Measurements from ENCODE around the gene TFDP3. TPM values are rescaled to one million over a fixed set of nuclear protein-coding genes. Genes with fewer than 3 reads are reported as not detected.

Gene TFDP3, protein sequence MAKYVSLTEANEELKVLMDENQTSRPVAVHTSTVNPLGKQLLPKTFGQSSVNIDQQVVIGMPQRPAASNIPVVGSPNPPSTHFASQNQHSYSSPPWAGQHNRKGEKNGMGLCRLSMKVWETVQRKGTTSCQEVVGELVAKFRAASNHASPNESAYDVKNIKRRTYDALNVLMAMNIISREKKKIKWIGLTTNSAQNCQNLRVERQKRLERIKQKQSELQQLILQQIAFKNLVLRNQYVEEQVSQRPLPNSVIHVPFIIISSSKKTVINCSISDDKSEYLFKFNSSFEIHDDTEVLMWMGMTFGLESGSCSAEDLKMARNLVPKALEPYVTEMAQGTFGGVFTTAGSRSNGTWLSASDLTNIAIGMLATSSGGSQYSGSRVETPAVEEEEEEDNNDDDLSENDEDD
- total RNA-seq: not detected
- long read RNA-seq: 0 reads

- intact Hi-C loops (cut with DNase I): no loop called here
- ATAC-seq (no peak), DNase-seq (no peak)
Measured at GRCh38 chrX:133218329-133218728, at the start of gene TFDP3. Gene TFDP3 (minus strand): TSS chrX:133218354. CDS start chrX:133218259, 95 bp downstream.

DNA sequence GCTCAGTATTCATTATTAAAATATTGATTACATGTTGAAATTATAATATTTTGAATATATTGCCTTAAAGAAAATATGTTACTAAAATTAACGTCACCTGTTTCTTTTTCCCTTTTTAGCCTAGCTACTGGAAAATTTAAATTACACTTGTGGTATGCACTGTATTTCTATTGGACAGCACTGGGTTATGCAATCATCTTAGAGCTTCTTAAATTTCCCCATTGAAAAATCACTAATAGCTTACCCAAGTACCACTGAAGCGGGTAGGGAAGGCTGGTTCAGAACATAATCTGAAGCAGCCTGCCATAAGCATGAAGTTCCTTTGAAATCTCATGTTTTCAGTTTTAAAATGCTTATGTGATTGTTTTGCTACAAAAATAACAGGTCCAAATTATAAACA lies 49.5 kb upstream of the TFDP3 start:
- intact Hi-C loops (cut with DNase I): no loop called here
- ATAC-seq (no peak), DNase-seq (no peak)

DNA sequence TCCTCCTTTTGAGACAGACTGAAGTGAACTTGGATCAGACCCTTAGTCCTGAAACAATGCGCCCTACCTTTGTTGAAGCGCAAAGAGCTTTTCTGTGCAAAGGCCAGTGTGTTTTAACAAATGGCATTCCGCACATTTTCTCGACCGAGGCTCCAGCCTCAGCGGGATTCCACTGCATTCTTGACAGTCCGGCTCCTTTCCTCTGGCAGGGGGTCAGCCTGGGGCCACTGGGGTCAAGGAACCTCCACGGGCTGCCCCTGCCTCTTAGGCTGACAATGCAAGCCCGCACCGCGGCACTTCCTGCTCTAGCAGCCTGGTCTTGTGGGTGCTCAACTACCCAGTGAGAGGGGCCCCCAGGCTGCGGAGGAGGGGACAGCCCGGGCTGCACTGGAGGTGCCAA lies 47.2 kb upstream of the TFDP3 start:
- intact Hi-C loops (cut with DNase I): no loop called here
- DNase-seq (no peak), ATAC-seq (no peak)

DNA sequence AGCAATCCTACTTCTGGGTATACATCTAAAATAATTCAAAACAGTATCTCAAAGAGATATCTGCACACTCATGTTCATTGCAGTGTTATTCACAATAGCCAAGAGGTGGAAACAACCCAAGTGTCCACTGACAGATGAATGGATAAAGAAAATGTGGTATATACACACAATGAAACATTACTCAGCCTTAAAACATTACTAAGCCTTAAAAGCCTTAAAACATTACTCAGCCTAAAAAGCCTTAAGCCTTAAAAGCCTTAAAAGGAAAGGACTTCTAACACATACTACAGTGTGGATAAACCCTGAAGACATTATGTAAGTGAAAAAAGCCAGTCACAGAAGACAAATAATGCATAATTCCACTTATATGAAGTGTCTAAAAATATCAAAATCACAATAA lies 40.3 kb upstream of the TFDP3 start:
- no peak for DNase-seq
- ATAC-seq: no peak
- intact Hi-C loops (cut with DNase I): no loop called here

- ATAC-seq: no peak
Measured at GRCh38 chrX:133254666-133255065, 36.5 kb upstream of the TFDP3 start.

GRCh38 chrX:133251204-133251603 lies 33.0 kb upstream of the TFDP3 start:
- no peak for DNase-seq
- intact Hi-C loops (cut with DNase I): no loop called here
- no peak for ATAC-seq

More at GRCh38 chrX:133254666-133255065, 36.5 kb upstream of the TFDP3 start:
- DNase-seq: no peak
- intact Hi-C loops (cut with DNase I): no loop called here

GRCh38 chrX:133250184-133251100 lies 32.3 kb upstream of the TFDP3 start:
- intact Hi-C loops (cut with DNase I): no loop called here
- ATAC-seq: no peak

GRCh38 chrX:133249266-133250058 lies 31.3 kb upstream of the TFDP3 start:
- no peak for ATAC-seq
- intact Hi-C loops (cut with DNase I): no loop called here
- DNase-seq: no peak

More at GRCh38 chrX:133250184-133251100, 32.3 kb upstream of the TFDP3 start:
- no peak for DNase-seq

DNA sequence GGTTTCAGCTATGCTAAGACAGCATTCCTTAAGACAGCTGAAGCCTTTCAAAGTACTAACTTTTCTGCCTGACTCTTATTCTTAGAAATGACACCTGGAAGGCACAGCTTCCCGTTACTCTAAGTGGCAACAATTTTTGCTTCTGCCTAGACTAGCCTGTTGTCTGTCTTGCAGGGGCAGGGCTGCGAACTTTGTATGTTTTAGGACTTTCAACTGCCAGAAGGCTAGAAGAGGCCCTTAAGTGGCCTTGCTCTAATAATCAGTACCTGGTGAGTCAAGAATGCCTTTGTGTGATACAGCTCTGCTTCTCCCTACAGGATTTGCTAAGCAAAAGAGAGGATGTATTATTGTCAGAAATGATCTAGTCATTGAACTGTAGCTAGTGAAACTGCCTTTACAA lies 30.0 kb upstream of the TFDP3 start:
- intact Hi-C loops (cut with DNase I): no loop called here
- DNase-seq: no peak
- ATAC-seq: no peak

DNA sequence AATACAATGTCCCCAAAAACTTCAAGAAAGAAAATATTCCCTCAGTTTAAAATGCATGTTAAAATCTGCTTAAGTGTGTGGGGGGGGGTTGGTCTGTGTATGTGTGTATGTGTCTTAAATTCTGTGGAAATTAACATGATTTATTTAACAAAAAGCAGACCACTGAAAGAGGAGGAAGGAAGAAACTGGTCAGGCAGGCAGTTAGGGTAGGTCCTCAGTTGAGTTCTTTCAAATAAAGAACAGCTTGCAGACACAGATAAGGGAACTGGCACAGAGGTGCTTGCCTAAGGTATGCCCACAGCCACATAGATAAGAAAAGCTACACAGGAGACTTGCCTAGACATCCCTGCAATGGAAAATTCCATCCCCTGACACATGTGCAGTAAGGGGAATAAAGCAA lies 28.8 kb upstream of the TFDP3 start:
- ATAC-seq: no peak
- DNase-seq: no peak
- intact Hi-C loops (cut with DNase I): no loop called here

DNA sequence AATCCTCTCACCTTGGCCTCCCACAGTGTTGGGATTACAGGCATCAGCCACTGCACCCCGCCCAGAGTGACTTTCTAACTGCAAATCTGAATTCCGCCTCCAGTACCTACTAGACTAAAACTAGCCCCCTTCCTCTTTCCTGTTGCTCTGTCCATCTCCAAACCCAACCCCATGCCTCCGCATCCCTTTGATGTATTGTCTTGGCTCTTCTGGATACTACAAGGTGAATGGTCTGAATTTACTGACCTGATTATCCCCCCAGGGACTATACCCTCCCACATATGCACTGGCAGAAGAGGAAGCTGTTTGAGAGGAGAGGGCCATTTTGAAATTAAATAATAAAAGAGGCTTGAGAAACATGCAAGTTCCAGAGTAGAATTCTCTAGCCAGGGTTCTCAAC lies 17.7 kb upstream of the TFDP3 start:
- no peak for DNase-seq
- ATAC-seq: no peak
- intact Hi-C loops (cut with DNase I): no loop called here

GRCh38 chrX:133232331-133232730 lies 14.2 kb upstream of the TFDP3 start:
- intact Hi-C loops (cut with DNase I): no loop called here
- DNase-seq (no peak), ATAC-seq (no peak)

DNA sequence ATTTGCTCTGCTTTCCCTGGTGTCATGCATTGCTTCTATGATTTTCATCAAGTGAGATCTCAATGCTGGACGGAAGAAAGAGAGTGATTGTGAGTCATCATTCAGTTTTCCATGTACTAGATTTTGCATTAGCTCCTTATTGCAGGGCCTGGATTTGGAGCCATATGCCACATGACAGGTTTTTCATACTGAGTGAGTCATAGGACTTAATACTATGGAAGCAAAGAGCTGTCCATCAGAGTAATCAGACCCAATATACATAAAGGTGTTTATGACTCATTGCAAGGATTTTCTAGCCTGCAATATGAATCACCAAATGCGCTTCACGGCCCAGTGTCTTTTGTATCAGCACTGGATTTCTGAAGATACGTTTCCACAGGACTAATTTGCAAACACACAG lies 11.2 kb upstream of the TFDP3 start:
- intact Hi-C loops (cut with DNase I): no loop called here
- no peak for DNase-seq
- no peak for ATAC-seq

DNA sequence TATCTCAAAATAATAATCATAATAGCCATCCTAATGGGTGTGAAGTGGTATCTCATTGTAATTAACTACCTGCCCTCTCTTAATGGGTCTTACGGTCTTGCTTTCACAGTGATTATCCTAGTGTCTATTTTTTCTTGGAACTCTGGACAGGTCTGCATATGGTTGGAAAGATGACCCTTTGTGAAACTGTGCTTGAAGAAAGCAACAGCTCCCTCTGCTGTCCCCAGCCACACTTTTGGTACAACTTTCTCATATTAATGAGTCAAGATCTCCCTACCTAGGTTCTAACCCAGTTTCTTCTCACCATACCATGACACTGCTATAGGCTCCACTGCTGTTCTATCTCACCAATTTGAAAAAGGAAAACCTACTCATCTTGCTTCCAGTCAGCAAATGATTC lies 2.4 kb downstream of the TFDP3 start:
- intact Hi-C loops (cut with DNase I): no loop called here
- ATAC-seq: no peak

GRCh38 chrX:133215017-133215416 lies 3.1 kb downstream of the TFDP3 start:
- ATAC-seq (no peak), DNase-seq (no peak)
- intact Hi-C loops (cut with DNase I): no loop called here

More for the DNA sequence above, 2.4 kb downstream of the TFDP3 start:
- no peak for DNase-seq

GRCh38 chrX:133214301-133214700 lies 3.9 kb downstream of the TFDP3 start:
- no peak for DNase-seq
- intact Hi-C loops (cut with DNase I): no loop called here
- no peak for ATAC-seq

DNA sequence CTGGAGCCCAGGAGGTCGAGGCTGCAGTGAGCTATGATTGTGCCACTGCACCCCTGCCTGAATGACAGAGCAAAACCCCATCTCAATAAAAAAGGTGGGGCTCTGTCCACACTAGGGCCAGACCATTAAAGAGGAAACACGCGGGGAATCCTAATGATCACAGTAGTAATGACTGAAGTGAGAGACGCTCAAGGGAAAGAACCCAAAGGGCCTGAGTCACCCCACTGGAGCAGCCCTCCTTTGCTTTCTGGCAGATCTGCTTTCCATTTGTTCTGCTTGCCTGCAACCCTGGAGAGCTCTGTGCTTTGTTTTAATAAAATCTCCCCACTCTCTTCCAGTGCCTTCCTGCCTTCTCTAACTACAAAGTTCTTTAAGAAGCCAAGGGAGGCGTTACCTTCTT lies 5.0 kb downstream of the TFDP3 start:
- ATAC-seq (no peak), DNase-seq (no peak)
- intact Hi-C loops (cut with DNase I): no loop called here

DNA sequence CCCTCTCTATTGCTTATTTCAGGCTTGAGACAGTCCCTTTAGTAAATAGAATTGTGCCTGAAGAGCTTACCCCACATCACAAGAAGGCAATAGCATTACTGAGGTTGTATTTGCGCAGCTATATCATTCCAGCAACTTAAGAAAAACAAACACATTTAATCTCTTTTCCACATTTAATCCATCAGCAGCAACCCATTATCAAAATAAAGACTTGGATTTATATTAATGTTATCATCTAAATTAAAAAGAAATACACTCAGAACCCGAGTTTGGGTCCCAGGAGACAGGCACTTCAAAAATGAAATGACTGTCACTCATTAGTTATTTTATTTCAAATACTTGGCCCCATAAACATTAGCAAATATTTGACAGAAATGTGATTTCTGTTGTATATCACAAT lies 10.4 kb downstream of the TFDP3 start:
- DNase-seq: no peak
- intact Hi-C loops (cut with DNase I): no loop called here
- no peak for ATAC-seq

GRCh38 chrX:133191739-133192039 lies 26.5 kb downstream of the TFDP3 start:
- no peak for DNase-seq
- intact Hi-C loops (cut with DNase I): no loop called here
- ATAC-seq: no peak

Data from left cardiac atrium (tissue), 4 donors.